GM12878 (cell line): ENCODE results near the gene HS6ST3. TPM values are rescaled to one million over a fixed set of nuclear protein-coding genes. Genes with fewer than 3 reads are reported as not detected.

Source experiments
- ATAC-seq: fragments of 200-7000 bp; cut with Tn5 transposase; 3 replicates; pipeline ENCODE4 v1.9.1; 2020; ENCODE audit warnings: mild to moderate bottlenecking, moderate library complexity
- BruUV-seq: library from RNA; stranded (reverse); fragments of 400-500 nt; replicated peaks from 2 replicates; lab custom pipeline; 2021; lab: Mats Ljungman, UMichigan
- CTCF ChIA-PET: fragments of 300-600 bp; sonication (Branson Sonifier 250); formaldehyde crosslinking; extraction: SDS; loops from one replicate; lab custom pipeline; 2021; ENCODE audit warnings: inconsistent platforms; lab: Yijun Ruan, JAX
- POLR2A ChIA-PET: fragments of 350-600 bp; formaldehyde crosslinking; extraction: SDS; loops from one replicate; lab custom pipeline; 2021; ENCODE audit warnings: inconsistent platforms; lab: Charles Lee
- RAD21 ChIA-PET: fragments of 300-600 bp; sonication (Branson Sonifier 250); formaldehyde crosslinking; loops from one replicate; lab custom pipeline; 2023; ENCODE audit warnings: antibody characterized with exemption; ENCODE audit not compliant: unreplicated experiment; lab: Charles Lee
- SMC1A ChIA-PET: fragments of 300-600 bp; sonication (Branson Sonifier 250); formaldehyde crosslinking; loops from one replicate; lab custom pipeline; 2023; ENCODE audit not compliant: unreplicated experiment, uncharacterized antibody; lab: Charles Lee
- DNase-seq: peaks from one replicate; pipeline ENCODE4 v3.0.0-alpha.2; 2011; ENCODE audit warnings: low read depth, low spot score
- FAIRE-seq: peaks from 3 replicates; lab custom pipeline; 2011; peaks lifted over from hg19 to GRCh38; lab: Jason Lieb, UNC
- H2AFZ ChIP-seq: 2 replicates; pipeline ENCODE4 v1.6.0; 2011; ENCODE audit warnings: low read depth, low read length, control low read depth; ENCODE audit not compliant: control insufficient read depth
- H3K27ac ChIP-seq: 2 replicates; pipeline ENCODE4 v1.5.1; 2011; ENCODE audit warnings: control low read depth; ENCODE audit not compliant: control insufficient read depth, insufficient read depth
- H3K27me3 ChIP-seq, 2 experiments: replicated peaks in 1 of 2; 2 replicates each; pipeline versions ENCODE4 v1.6.0 to v1.6.1; 2011; ENCODE audit warnings: low read length in 1 of 2; ENCODE audit not compliant: control insufficient read depth in 2 of 2, insufficient read depth in 2 of 2
- H3K36me3 ChIP-seq, 2 experiments: 2 replicates each; pipeline ENCODE4 v1.5.1; 2011; ENCODE audit warnings: low read length in 1 of 2; ENCODE audit not compliant: control insufficient read depth in 2 of 2, insufficient read depth in 2 of 2
- H3K4me1 ChIP-seq: 2 replicates; pipeline ENCODE4 v1.6.1; 2011; ENCODE audit warnings: mild to moderate bottlenecking, low read length, moderate library complexity, mixed read lengths; ENCODE audit not compliant: control insufficient read depth, insufficient read depth
- H3K4me2 ChIP-seq: 2 replicates; pipeline ENCODE4 v1.6.0; 2011; ENCODE audit warnings: control low read depth; ENCODE audit not compliant: control insufficient read depth, insufficient read depth
- H3K4me3 ChIP-seq: fragments of 200-600 bp; sonication (generic); 2 replicates; pipeline ENCODE4 v1.5.1; 2016
- H3K79me2 ChIP-seq: 2 replicates; pipeline ENCODE4 v1.6.0; 2011; ENCODE audit warnings: low read length; ENCODE audit not compliant: control insufficient read depth, insufficient read depth
- H3K9ac ChIP-seq: 2 replicates; pipeline ENCODE4 v1.8.0; 2011; ENCODE audit warnings: low read length, control low read depth, mixed read lengths; ENCODE audit not compliant: control insufficient read depth, insufficient read depth
- H3K9me3 ChIP-seq: replicated peaks from 3 replicates; pipeline ENCODE4 v1.5.1; 2011; ENCODE audit warnings: mild to moderate bottlenecking, low read length; ENCODE audit not compliant: control insufficient read depth, insufficient read depth
- H4K20me1 ChIP-seq: 2 replicates; pipeline ENCODE4 v1.6.0; 2011; ENCODE audit not compliant: control insufficient read depth, insufficient read depth
- BMI1 ChIP-seq: fragments of 450-650 bp; IDR thresholded peaks from 2 replicates; pipeline ENCODE4 v1.6.1; 2016; ENCODE audit warnings: mild to moderate bottlenecking, moderate library complexity, borderline replicate concordance
- CBFB ChIP-seq: IDR thresholded peaks from 2 replicates; pipeline ENCODE4 v1.6.1; 2016; ENCODE audit warnings: antibody characterized with exemption, low read depth
- CHD2 ChIP-seq: IDR thresholded peaks from 2 replicates; pipeline ENCODE4 v1.6.1; 2011; ENCODE audit warnings: low read depth, low read length, improper control_type of control experiment, borderline replicate concordance
- DPF2 ChIP-seq: fragments of 450-650 bp; IDR thresholded peaks from 2 replicates; pipeline ENCODE4 v1.6.1; 2017; ENCODE audit warnings: mild to moderate bottlenecking
- E2F8 ChIP-seq: fragments of 450-650 bp; IDR thresholded peaks from 2 replicates; pipeline ENCODE4 v1.6.1; 2018; ENCODE audit warnings: mild to moderate bottlenecking, low read depth, moderate library complexity; ENCODE audit not compliant: partially characterized antibody
- IRF3 ChIP-seq: fragments of 450-650 bp; IDR thresholded peaks from 2 replicates; pipeline ENCODE4 v1.6.1; 2014; ENCODE audit warnings: mild to moderate bottlenecking
- MLLT1 ChIP-seq: fragments of 450-650 bp; IDR thresholded peaks from 2 replicates; pipeline ENCODE4 v1.6.1; 2016; ENCODE audit warnings: mild to moderate bottlenecking
- NR2F1 ChIP-seq: fragments of 450-650 bp; conservative IDR thresholded peaks from 2 replicates; pipeline ENCODE4 v1.6.1; 2017; ENCODE audit warnings: mild to moderate bottlenecking
- PKNOX1 ChIP-seq: fragments of 450-650 bp; IDR thresholded peaks from 2 replicates; pipeline ENCODE4 v1.6.1; 2016; ENCODE audit warnings: mild to moderate bottlenecking
- POLR2AphosphoS2 ChIP-seq: IDR thresholded peaks from 2 replicates; pipeline ENCODE4 v1.6.1; 2011; ENCODE audit warnings: low read depth, mild to moderate bottlenecking, low read length, improper control_type of control experiment, moderate library complexity
- RAD51 ChIP-seq: fragments of 450-650 bp; IDR thresholded peaks from 2 replicates; pipeline ENCODE4 v1.6.1; 2016; ENCODE audit warnings: moderate library complexity, mild to moderate bottlenecking, inconsistent platforms
- RCOR1 ChIP-seq: conservative IDR thresholded peaks from 2 replicates; pipeline ENCODE4 v1.6.1; 2012; ENCODE audit warnings: low read depth, low read length, improper control_type of control experiment
- TCF3 ChIP-seq: IDR thresholded peaks from 2 replicates; pipeline ENCODE4 v1.6.1; 2012; ENCODE audit warnings: low read depth, mild to moderate bottlenecking, low read length, borderline replicate concordance; ENCODE audit not compliant: insufficient read depth
- ZBTB11 ChIP-seq: fragments of 450-650 bp; formaldehyde crosslinking; IDR thresholded peaks from 2 replicates; pipeline ENCODE4 v1.5.0; 2022; ENCODE audit warnings: mild to moderate bottlenecking, missing genetic modification characterization
- WGBS: methylation state at CpG from one replicate; pipeline ENCODE4 v1.1.6; 2016; ENCODE audit warnings: low lambda C conversion rate; ENCODE audit not compliant: insufficient replicate concordance, insufficient coverage; ENCODE audit errors: missing lambda C conversion rate; 5-methylcytosine and 5-hydroxymethylcytosine counted together
- in situ Hi-C: fragments of 300-500 bp; cut with MboI; formaldehyde crosslinking; loops from 9 replicates; pipeline ENCODE4 v1.14.3; 2018; ENCODE audit warnings: mixed read lengths
- intact Hi-C: fragments of 100-400 bp; cut with micrococcal nuclease; formaldehyde crosslinking; loops from one replicate; pipeline ENCODE4 v1.14.2; 2022; ENCODE audit not compliant: unreplicated experiment
- polyA plus RNA-seq, 11 experiments: library from polyadenylated mRNA; depleted of rRNA in 4 of 11; unstranded in 6 of 11; stranded (reverse) in 5 of 11; fragments of >200 nt; fragmentation: Nextera tagmentation in 4 of 11; fragmentation: Illumina TruSeq in 1 of 11; extraction: Ambion mirVana in 4 of 11; extraction: Trizol in 1 of 11; gene quantifications; 1 replicate in 1 of 11; 2 replicates in 10 of 11; pipeline versions ENCODE4 v1.2.1 to v1.2.3, GENCODE V29; 2011 to 2016; ENCODE audit warnings: inconsistent platforms in 2 of 11, missing spikeins in 2 of 11, low read depth in 1 of 11
- total RNA-seq, 4 experiments: library from RNA; depleted of rRNA in 3 of 4; stranded (reverse); fragments of >200 nt in 3 of 4; fragmentation: Illumina TruSeq in 1 of 4; extraction: Trizol in 1 of 4; gene quantifications; 2 replicates each; pipeline versions ENCODE4 v1.2.1 to v1.2.3, GENCODE V29; 2013 to 2021

HS6ST3 gene
- total and polyA plus RNA-seq, 10 of the 15 experiments (the other 5 are each of a cell fraction or from before 2014, with no cell fraction given): under 0.01 to 2.9 TPM; not detected in 8

GRCh38 chr13:96816261-96816660 is 726.4 kb downstream of the HS6ST3 start:
- in situ Hi-C loops: no loop called here
- POLR2A ChIA-PET: no interaction called here
- FAIRE-seq (no peak), ATAC-seq (no peak), DNase-seq (no peak)
- H3K4me1 ChIP-seq: no peaks in the 10 kb centered on the region
- H4K20me1 ChIP-seq: no peaks in the 10 kb centered on the region
- TF ChIP-seq DPF2 (no peak), MLLT1 (no peak), PKNOX1 (no peak), POLR2AphosphoS2 (no peak), IRF3 (no peak), ZBTB11 (CRISPR knock-in tag) (no peak), NR2F1 (no peak), RCOR1 (no peak), E2F8 (no peak), RAD51 (no peak), CHD2 (no peak), TCF3 (no peak), CBFB (no peak), BMI1 (no peak)
- no peak overlapping the region for H3K4me3 ChIP-seq
- H3K9me3 ChIP-seq: no peaks in the 10 kb centered on the region
- H3K79me2 ChIP-seq: no peaks in the 10 kb centered on the region
- 40% methylated on average over 4 of the region's 4 CpGs for WGBS
- H2AFZ ChIP-seq: no peak overlapping the region
- no peak overlapping the region for H3K9ac ChIP-seq
- H3K27ac ChIP-seq: no peak overlapping the region
- intact Hi-C loops: no loop called here
- no peak overlapping the region for H3K4me2 ChIP-seq
- SMC1A ChIA-PET: no interaction called here
- H3K27me3 ChIP-seq: no peaks in the 10 kb centered on the region
- H3K36me3 ChIP-seq: no peaks in the 10 kb centered on the region
- no TSS peak for BruUV-seq
- CTCF ChIA-PET: no interaction called here
- RAD21 ChIA-PET: no interaction called here
